ENCODE data around the gene EXOSC5. TPM values are rescaled to one million over a fixed set of nuclear protein-coding genes. Genes with fewer than 3 reads are reported as not detected.

The EXOSC5 gene
- total and polyA plus RNA-seq, 2 donors from 2014 or later = 15.5 to 16.8 TPM

GRCh38 chr19:41439441-41440222, 42.5 kb upstream of the EXOSC5 start, which contains the start of gene DMAC2:
Gene DMAC2, minus strand, starts transcription at chr19:41439912. Its CDS starts 13 bp downstream, at chr19:41439899.
- intact Hi-C loops (cut with DNase I) = loop anchor here (10.0 kb wide), 1 partner anchor 135 kb away; the partner anchor contains the start of gene CEACAM21
- TF ChIP-seq, protein P1, sequence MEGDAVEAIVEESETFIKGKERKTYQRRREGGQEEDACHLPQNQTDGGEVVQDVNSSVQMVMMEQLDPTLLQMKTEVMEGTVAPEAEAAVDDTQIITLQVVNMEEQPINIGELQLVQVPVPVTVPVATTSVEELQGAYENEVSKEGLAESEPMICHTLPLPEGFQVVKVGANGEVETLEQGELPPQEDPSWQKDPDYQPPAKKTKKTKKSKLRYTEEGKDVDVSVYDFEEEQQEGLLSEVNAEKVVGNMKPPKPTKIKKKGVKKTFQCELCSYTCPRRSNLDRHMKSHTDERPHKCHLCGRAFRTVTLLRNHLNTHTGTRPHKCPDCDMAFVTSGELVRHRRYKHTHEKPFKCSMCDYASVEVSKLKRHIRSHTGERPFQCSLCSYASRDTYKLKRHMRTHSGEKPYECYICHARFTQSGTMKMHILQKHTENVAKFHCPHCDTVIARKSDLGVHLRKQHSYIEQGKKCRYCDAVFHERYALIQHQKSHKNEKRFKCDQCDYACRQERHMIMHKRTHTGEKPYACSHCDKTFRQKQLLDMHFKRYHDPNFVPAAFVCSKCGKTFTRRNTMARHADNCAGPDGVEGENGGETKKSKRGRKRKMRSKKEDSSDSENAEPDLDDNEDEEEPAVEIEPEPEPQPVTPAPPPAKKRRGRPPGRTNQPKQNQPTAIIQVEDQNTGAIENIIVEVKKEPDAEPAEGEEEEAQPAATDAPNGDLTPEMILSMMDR (IDR thresholded peaks at IDR 0.05; ENCODE audit: borderline replicate concordance, extremely low read depth, insufficient read depth) = peak; percentile 54
- FAIRE-seq (peak; percentile 96), DNase-seq (peak; percentile 95 to 99 (median 98))
- H3K27ac ChIP-seq (ENCODE audit: low read depth in 2 of 2, low read length in 2 of 2) = peak within 1 kb of the TSS; percentile 84 to 97
- peaks cover 0 to 8% (median 0%) of the 10 kb centered on the region in 3 donors for H3K36me3 ChIP-seq (ENCODE audit: control insufficient read depth in 2 of 3, insufficient read depth in 3 of 3, low read length in 3 of 3)
- H3K27me3 ChIP-seq (ENCODE audit: control insufficient read depth, insufficient read depth, low read length) = no peaks in the 10 kb centered on the region
- peaks cover 0 to 3% (median 0%) of the 10 kb centered on the region in 3 donors for H3K4me1 ChIP-seq (ENCODE audit: control insufficient read depth in 2 of 3, insufficient read depth in 2 of 3, low read depth in 1 of 3, low read length in 3 of 3)
- no peaks in the 10 kb centered on the region for H3K9me3 ChIP-seq (ENCODE audit: control insufficient read depth in 2 of 3, insufficient read depth in 1 of 3, low read length in 3 of 3)
- peak within 1 kb of the TSS; percentile 69 to 97 (median 89) for H3K4me3 ChIP-seq (ENCODE audit: low read length in 3 of 3)
- peak within 1 kb of the TSS; percentile 6 to 92 (median 78) for H3K9ac ChIP-seq (ENCODE audit: low read length in 3 of 3)

GRCh38 chr19:41437944-41438574, 40.9 kb upstream of the EXOSC5 start:
- Histone ChIP-seq H3K4me1 (ENCODE audit: control insufficient read depth in 2 of 3, insufficient read depth in 2 of 3, low read depth in 1 of 3, low read length in 3 of 3) (peaks cover 0 to 3% (median 0%) of the 10 kb centered on the region in 3 donors), H3K27me3 (ENCODE audit: control insufficient read depth, insufficient read depth, low read length) (no peaks in the 10 kb centered on the region), H3K9ac (ENCODE audit: low read length in 3 of 3) (no peak overlapping the region), H3K4me3 (ENCODE audit: low read length in 3 of 3) (no peak overlapping the region), H3K27ac (ENCODE audit: low read depth in 2 of 2, low read length in 2 of 2) (no peak overlapping the region), H3K36me3 (ENCODE audit: control insufficient read depth in 2 of 3, insufficient read depth in 3 of 3, low read length in 3 of 3) (peaks cover 0 to 8% (median 0%) of the 10 kb centered on the region in 3 donors), H3K9me3 (ENCODE audit: control insufficient read depth in 2 of 3, insufficient read depth in 1 of 3, low read length in 3 of 3) (no peaks in the 10 kb centered on the region)
- TF ChIP-seq, protein P1 (IDR thresholded peaks at IDR 0.05; ENCODE audit: borderline replicate concordance, extremely low read depth, insufficient read depth) = no peak
- FAIRE-seq = no peak
- DNase-seq = peak in 1 of 5 donors; percentile 28
- intact Hi-C loops (cut with DNase I) = no loop called here

DNA sequence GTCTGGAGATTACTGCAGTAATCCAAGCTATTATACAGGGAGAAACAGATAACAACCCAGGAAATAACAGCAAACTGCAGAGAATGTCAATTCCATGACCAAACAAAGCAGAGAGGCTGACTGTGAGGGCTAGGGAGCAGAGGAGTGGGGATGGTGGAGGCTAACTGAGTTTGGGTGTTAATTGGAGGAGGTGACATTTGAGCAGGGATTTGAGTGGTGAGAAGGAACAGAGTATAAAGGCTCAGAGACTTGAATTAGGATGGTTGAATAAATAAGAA, 39.5 kb upstream of the EXOSC5 start:
- TF ChIP-seq, protein P1 (IDR thresholded peaks at IDR 0.05; ENCODE audit: borderline replicate concordance, extremely low read depth, insufficient read depth) = no peak
- no peak for DNase-seq
- Histone ChIP-seq H3K36me3 (ENCODE audit: control insufficient read depth in 2 of 3, insufficient read depth in 3 of 3, low read length in 3 of 3) (peaks cover 3 to 21% (median 6%) of the 10 kb centered on the region in 3 donors), H3K9ac (ENCODE audit: low read length in 3 of 3) (no peak overlapping the region), H3K4me1 (ENCODE audit: control insufficient read depth in 2 of 3, insufficient read depth in 2 of 3, low read depth in 1 of 3, low read length in 3 of 3) (peaks cover 0 to 9% (median 0%) of the 10 kb centered on the region in 3 donors), H3K27ac (ENCODE audit: low read depth in 2 of 2, low read length in 2 of 2) (no peak overlapping the region), H3K4me3 (ENCODE audit: low read length in 3 of 3) (no peak overlapping the region), H3K9me3 (ENCODE audit: control insufficient read depth in 2 of 3, insufficient read depth in 1 of 3, low read length in 3 of 3) (no peaks in the 10 kb centered on the region), H3K27me3 (ENCODE audit: control insufficient read depth, insufficient read depth, low read length) (no peaks in the 10 kb centered on the region)
- no peak for FAIRE-seq
- intact Hi-C loops (cut with DNase I) = no loop called here

Data from kidney (tissue), 14 donors.